Epithelial cell of esophagus (primary cell): ENCODE measurements around the gene RPS6KA2.

Experiments
- DNase-seq: peaks from one replicate; pipeline ENCODE4 v3.0.0; 2010; ENCODE audit warnings: low read depth
- H3K4me3 ChIP-seq: 2 replicates; pipeline ENCODE4 v1.5.1; 2011; ENCODE audit warnings: mild to moderate bottlenecking, low read length, control low read depth
- TF ChIP-seq, protein P1 (sequence below): IDR thresholded peaks from 2 replicates; pipeline ENCODE4 v1.5.1; 2011; ENCODE audit warnings: low read depth, mild to moderate bottlenecking, low read length, control low read depth, inconsistent platforms; ENCODE audit not compliant: insufficient read depth; ENCODE audit errors: missing control alignments

RPS6KA2 gene

DNA sequence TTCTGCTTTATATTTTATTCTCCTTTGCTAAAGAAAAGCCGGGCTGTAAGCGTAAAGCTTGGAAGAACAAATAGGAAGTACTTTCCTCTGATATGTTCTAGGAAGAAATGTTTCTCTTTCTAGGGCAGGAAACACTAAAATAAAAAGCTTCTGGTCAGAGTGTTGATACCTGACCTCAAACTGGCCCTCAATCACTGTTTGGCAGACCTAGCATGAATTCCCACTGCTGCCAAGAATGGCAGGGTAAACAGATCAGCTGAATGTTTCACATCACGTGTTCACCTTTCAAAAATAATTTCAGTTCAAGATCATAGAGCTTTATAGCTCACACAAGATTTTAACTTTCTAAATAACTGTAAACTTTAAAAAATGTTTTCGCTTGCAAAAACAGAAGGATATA lies 247.3 kb downstream of the RPS6KA2 start:
- no peak overlapping the region for H3K4me3 ChIP-seq
- TF ChIP-seq, protein P1, sequence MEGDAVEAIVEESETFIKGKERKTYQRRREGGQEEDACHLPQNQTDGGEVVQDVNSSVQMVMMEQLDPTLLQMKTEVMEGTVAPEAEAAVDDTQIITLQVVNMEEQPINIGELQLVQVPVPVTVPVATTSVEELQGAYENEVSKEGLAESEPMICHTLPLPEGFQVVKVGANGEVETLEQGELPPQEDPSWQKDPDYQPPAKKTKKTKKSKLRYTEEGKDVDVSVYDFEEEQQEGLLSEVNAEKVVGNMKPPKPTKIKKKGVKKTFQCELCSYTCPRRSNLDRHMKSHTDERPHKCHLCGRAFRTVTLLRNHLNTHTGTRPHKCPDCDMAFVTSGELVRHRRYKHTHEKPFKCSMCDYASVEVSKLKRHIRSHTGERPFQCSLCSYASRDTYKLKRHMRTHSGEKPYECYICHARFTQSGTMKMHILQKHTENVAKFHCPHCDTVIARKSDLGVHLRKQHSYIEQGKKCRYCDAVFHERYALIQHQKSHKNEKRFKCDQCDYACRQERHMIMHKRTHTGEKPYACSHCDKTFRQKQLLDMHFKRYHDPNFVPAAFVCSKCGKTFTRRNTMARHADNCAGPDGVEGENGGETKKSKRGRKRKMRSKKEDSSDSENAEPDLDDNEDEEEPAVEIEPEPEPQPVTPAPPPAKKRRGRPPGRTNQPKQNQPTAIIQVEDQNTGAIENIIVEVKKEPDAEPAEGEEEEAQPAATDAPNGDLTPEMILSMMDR, result no peak
- DNase-seq, result no peak

DNA sequence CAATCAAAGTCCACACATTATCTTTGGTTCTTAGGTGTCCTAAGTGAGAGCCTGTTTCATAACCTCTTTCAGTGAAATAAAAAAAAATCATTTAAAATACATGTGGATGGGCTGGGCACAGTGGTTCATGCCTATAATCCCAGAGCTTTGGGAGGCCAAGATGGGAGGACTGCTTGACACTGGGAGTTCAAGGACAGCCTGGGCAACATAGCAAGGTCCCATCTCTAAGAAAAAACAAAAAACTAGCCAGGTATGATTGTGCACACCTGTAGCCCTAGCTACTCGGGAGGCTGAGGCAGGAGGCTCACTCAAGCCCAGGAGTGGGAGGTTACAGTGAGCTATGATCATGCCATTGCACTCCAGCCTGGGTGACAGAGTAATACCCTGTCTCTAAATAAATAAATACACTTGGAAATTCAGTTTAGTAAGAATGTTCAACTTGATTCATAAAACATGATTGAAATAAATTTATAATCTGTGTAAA lies 247.9 kb downstream of the RPS6KA2 start:
- no peak for DNase-seq
- TF ChIP-seq, protein P1, result no peak
- H3K4me3 ChIP-seq, result no peak overlapping the region

DNA sequence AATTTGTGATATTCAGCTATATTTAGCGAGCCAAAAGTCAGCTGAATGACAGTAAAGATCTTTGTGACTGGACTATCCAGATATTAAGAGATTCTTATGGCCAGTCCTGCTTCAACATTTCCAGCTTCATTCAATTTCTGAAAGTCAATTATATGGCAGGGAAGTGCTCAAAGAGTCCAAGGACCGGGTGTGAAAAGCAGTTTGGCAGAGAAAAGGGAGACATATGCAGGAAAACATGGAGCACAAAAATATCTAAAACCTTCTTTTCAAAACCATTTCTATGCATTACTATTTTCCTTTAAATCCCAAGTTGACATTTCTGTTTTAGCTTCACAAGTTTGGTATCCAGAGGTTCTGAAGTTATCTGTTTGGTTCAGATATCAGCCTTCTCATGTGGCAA lies 249.3 kb downstream of the RPS6KA2 start:
- TF ChIP-seq, protein P1, result no peak
- no peak for DNase-seq
- no peak overlapping the region for H3K4me3 ChIP-seq

DNA sequence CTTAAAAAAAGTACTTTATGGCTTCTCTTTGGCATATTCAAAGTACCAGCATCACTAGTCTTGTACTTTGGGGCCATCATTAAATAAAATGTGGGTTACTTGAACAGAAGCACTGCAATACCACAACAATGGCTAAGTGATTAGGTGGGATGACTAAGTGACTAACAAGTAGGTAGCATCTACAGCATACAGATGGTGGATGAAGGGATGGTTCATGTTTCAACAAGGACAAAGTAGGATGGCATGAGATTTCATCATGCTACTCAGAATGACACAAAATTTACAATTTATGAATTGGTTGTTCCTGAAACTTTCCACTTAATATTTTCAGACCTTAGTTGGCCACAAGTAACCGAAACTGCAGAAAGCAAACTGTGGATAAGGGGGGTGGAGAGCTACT lies 252.0 kb downstream of the RPS6KA2 start:
- TF ChIP-seq, protein P1, result no peak
- H3K4me3 ChIP-seq, result no peak overlapping the region
- DNase-seq, result peak; percentile 43

DNA sequence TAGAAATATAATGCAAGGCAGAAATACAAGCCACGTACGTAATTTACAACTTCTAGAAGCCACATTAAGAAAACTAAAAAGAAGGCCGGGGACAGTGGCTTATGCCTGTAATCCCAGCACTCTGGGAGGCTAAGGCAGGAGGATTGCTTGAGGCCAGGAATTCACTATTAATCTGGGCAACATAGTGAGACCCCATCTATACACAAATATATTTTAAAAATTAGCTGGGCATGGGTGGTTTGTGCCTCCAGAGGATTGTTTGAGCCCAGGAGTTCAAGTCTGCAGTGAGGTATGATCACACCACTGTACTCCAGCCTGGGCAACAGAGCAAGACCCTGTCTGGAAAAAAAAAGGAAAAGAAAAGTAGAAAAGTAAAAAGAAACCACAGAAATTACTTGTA lies 256.6 kb downstream of the RPS6KA2 start:
- no peak for DNase-seq
- no peak overlapping the region for H3K4me3 ChIP-seq
- TF ChIP-seq, protein P1, result no peak

DNA sequence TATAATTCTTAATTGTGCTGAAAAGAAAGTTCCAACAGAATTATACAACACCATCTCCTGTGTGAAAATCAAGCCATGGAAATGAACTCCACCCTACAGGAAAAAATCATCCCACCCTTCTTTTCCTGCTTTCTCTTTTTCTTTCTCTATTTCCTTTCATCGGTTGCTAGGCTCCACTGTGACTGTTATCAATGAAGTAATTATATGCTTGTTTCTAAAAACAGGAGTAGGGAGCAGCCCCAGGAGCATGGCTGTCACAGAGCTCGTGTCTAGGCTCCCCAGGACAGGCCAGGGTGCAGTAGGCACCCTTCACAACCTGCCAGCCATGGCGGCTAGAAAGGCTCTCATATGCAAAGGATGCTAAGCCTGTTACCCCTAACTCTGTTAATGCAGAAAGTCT lies 257.3 kb downstream of the RPS6KA2 start:
- no peak overlapping the region for H3K4me3 ChIP-seq
- TF ChIP-seq, protein P1, result no peak
- no peak for DNase-seq

DNA sequence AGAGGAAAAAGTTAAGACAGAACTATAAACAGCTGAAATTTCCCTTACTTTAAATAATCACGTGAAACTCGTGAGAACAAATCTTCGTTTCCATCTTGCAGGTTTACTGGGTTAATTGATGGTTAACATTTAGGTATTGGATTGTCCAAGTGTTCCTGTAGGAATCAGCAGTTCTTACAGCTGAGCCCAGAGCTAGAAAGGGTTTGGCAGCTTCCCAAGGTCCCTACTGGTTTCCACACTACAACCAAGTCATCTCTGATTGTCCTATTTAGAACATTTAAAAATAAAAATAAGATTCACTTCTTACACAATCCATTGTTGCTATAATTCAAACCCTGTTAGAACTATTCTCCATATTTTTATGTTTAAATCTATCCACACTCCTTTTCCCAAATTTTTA lies 260.1 kb downstream of the RPS6KA2 start:
- TF ChIP-seq, protein P1, result no peak
- H3K4me3 ChIP-seq, result no peak overlapping the region
- no peak for DNase-seq
